ENCODE data around the gene C1orf94.

Gene C1orf94

DNA sequence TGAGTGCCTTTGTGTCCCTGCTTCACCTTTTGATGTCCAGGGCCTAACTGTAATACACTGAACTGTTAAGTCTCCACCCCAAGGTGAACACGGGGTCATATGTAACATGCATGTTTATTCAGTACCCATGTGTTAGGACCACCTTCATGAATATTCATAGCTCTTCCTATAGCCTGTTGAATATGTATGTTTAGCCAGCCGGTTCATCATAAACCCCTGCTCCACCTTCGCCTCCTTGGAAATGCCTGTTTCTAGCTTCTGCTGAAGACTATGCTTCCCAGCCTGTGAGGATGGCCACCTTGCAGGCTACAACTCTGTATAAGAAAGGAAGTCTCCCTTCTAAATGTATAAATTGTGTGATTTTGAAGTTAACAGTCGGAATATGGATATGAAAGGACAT, 69.3 kb downstream of the C1orf94 start:
- DNase-seq (ENCODE audit: low spot score), result no peak
- Histone ChIP-seq H3K4me3 (no peak overlapping the region), H3K27ac (no peak overlapping the region)
- TF ChIP-seq CTCF (IDR thresholded peaks at IDR 0.05), result no peak

DNA sequence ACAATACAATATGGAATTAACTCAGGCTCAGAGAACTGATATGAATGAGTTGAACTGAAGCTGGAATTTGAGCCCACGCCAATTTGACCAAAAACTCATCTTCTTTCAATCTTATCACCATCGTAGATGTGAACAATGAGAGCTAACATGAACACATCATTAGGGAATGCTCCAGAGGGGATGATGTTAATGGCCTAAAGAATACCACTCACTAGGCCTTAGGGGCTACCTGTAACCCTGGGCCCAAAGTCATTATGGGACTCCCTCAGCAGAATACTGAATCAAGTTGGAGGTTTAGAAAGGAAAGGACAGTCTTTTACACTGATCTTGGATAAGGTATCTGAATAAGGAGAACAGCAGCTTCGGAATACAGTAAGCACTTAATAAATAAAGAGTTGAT, 73.6 kb downstream of the C1orf94 start:
- no peak for DNase-seq (ENCODE audit: low spot score)
- Histone ChIP-seq H3K4me3 (no peak overlapping the region), H3K27ac (no peak overlapping the region)
- no peak for TF ChIP-seq CTCF (IDR thresholded peaks at IDR 0.05)

GRCh38 chr1:34262023-34262853, 85.5 kb downstream of the C1orf94 start:
- Histone ChIP-seq H3K27ac (no peak overlapping the region), H3K4me3 (no peak overlapping the region)
- DNase-seq (ENCODE audit: low spot score), result no peak
- no peak for TF ChIP-seq CTCF (IDR thresholded peaks at IDR 0.05)

- H3K27ac ChIP-seq, result no peak overlapping the region
- TF ChIP-seq CTCF (IDR thresholded peaks at IDR 0.05), result no peak
- DNase-seq (ENCODE audit: low spot score), result no peak
These were observed 86.2 kb downstream of the C1orf94 start for GRCh38 chr1:34262921-34263320.

DNA sequence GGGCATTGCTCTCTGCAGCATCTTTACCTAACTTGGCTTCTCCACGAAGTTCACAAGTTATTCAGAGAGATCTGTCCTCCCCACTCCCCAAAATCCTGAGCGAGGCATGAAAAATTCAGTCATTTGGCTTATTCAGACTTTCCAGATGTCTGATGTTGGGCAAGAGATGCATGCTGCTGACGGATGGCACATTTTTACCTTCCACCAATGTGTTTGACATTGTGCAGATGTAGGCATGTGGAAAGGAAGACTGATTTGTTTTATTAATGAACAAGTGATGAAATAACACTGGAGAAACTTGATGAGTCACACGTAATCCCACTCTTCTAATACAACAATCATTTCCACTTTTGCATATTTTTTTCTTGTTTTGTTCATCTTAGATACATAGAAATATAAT, 86.7 kb downstream of the C1orf94 start:
- no peak overlapping the region for H3K27ac ChIP-seq
- TF ChIP-seq CTCF (IDR thresholded peaks at IDR 0.05), result no peak

More at GRCh38 chr1:34262921-34263320, 86.2 kb downstream of the C1orf94 start:
- H3K4me3 ChIP-seq, result no peak overlapping the region

DNA sequence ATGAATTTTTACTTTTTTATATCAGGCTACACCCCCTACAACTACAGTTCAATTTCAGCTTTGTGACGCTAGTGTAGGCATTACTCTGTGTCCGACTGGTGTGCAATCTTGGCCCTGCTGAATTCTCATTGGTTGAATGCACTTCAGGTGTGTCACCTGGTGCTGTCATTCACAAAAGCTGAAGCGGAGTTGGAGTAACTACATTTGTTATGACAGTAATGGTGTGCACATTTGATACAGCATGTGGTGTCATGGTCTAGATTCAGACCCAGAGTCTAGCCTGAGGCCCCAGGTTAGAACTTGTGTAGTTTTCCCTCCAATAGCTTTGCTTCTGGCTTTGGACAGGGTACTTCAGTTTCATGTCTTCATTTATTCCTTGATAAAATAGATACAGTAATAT, 88.7 kb downstream of the C1orf94 start:
- DNase-seq (ENCODE audit: low spot score), result no peak
- TF ChIP-seq CTCF (IDR thresholded peaks at IDR 0.05), result no peak

More for the DNA sequence above, 86.7 kb downstream of the C1orf94 start:
- DNase-seq (ENCODE audit: low spot score), result no peak
- H3K4me3 ChIP-seq, result no peak overlapping the region

More for the DNA sequence above, 88.7 kb downstream of the C1orf94 start:
- H3K4me3 ChIP-seq, result no peak overlapping the region
- no peak overlapping the region for H3K27ac ChIP-seq
